CD4-positive, CD25-positive, alpha-beta regulatory T cell (primary cell): ENCODE measurements around the gene ASB16. TPM values are rescaled to one million over a fixed set of nuclear protein-coding genes. Genes with fewer than 3 reads are reported as not detected.

Source experiments
- ATAC-seq, 2 donors: fragments of 150-1000 bp; cut with Tn5 transposase; one replicate each; pipeline ENCODE4 v1.10.0; 2021; ENCODE audit warnings: low read depth in 2 of 2, moderate number of reproducible peaks in 2 of 2, moderate library complexity in 1 of 2
- DNase-seq, 3 donors: peaks; one replicate each; pipeline versions ENCODE4 v3.0.0 to v3.0.0-alpha.2; 2012 to 2022; ENCODE audit warnings: mixed read lengths in 1 of 3
- H3K27ac ChIP-seq: one replicate; pipeline ENCODE4 v1.7.0; 2013; ENCODE audit warnings: mild to moderate bottlenecking, low read length; ENCODE audit not compliant: insufficient read depth, poor library complexity, severe bottlenecking
- H3K27me3 ChIP-seq: one replicate; pipeline ENCODE4 v1.7.0; 2013; ENCODE audit warnings: low read length; ENCODE audit not compliant: control insufficient read depth, insufficient read depth
- H3K36me3 ChIP-seq: one replicate; pipeline ENCODE4 v1.7.0; 2013; ENCODE audit warnings: mild to moderate bottlenecking, low read length, moderate library complexity; ENCODE audit not compliant: control insufficient read depth, insufficient read depth
- H3K4me1 ChIP-seq: 2 replicates; pipeline ENCODE4 v1.7.0; 2013; ENCODE audit warnings: mild to moderate bottlenecking, low read length; ENCODE audit not compliant: insufficient read depth, control insufficient read depth, poor library complexity, severe bottlenecking
- H3K4me3 ChIP-seq: one replicate; pipeline ENCODE4 v1.7.0; 2013; ENCODE audit warnings: low read depth, mild to moderate bottlenecking, low read length, moderate library complexity
- H3K9me3 ChIP-seq, 2 experiments: 1 replicate in 1 of 2; 2 replicates in 1 of 2; pipeline ENCODE4 v1.7.0; 2013; ENCODE audit warnings: low read length in 2 of 2, mild to moderate bottlenecking in 1 of 2, moderate library complexity in 1 of 2; ENCODE audit not compliant: control insufficient read depth in 2 of 2
- H3K27ac Mint-ChIP-seq, 3 donors: one replicate each; pipeline ENCODE4 v1.8.0; 2020 to 2022; ENCODE audit warnings: mild to moderate bottlenecking in 3 of 3, mixed read lengths in 3 of 3, moderate library complexity in 2 of 3
- H3K27me3 Mint-ChIP-seq: one replicate; pipeline ENCODE4 v1.8.0; 2022; ENCODE audit warnings: mild to moderate bottlenecking, mixed read lengths
- H3K36me3 Mint-ChIP-seq: one replicate; pipeline ENCODE4 v1.8.0; 2020; ENCODE audit warnings: mixed read lengths
- H3K4me1 Mint-ChIP-seq, 4 donors: one replicate each; pipeline ENCODE4 v1.8.0; 2020 to 2022; ENCODE audit warnings: mixed read lengths in 4 of 4, mild to moderate bottlenecking in 1 of 4
- H3K4me3 Mint-ChIP-seq, 4 donors: one replicate each; pipeline ENCODE4 v1.8.0; 2020 to 2022; ENCODE audit warnings: mild to moderate bottlenecking in 4 of 4, mixed read lengths in 4 of 4, moderate library complexity in 3 of 4
- H3K9me3 Mint-ChIP-seq, 7 donors: one replicate each; pipeline ENCODE4 v1.8.0; 2020 to 2022; ENCODE audit warnings: mixed read lengths in 7 of 7, mild to moderate bottlenecking in 3 of 7, moderate library complexity in 2 of 7
- polyA plus RNA-seq, 4 donors: library from polyadenylated mRNA; unstranded; fragments of 300-500 nt; fragmentation: Illumina TruSeq; gene quantifications; one replicate each; pipeline ENCODE4 v1.2.3, GENCODE V29; 2021
- total RNA-seq: library from RNA; stranded (reverse); gene quantifications from one replicate; pipeline ENCODE4 v1.2.3, GENCODE V29; 2022

Gene ASB16
- total and polyA plus RNA-seq, 5 donors from 2014 or later = 0.09 to 0.16 TPM; not detected in 3

- peaks cover 19 to 59% (median 37%) of the 10 kb centered on the region in 4 donors for H3K4me1 Mint-ChIP-seq
- peaks cover 38% of the 10 kb centered on the region for H3K4me1 ChIP-seq
Observed at GRCh38 chr17:44187131-44187899, 16.8 kb downstream of the ASB16 start.

DNA sequence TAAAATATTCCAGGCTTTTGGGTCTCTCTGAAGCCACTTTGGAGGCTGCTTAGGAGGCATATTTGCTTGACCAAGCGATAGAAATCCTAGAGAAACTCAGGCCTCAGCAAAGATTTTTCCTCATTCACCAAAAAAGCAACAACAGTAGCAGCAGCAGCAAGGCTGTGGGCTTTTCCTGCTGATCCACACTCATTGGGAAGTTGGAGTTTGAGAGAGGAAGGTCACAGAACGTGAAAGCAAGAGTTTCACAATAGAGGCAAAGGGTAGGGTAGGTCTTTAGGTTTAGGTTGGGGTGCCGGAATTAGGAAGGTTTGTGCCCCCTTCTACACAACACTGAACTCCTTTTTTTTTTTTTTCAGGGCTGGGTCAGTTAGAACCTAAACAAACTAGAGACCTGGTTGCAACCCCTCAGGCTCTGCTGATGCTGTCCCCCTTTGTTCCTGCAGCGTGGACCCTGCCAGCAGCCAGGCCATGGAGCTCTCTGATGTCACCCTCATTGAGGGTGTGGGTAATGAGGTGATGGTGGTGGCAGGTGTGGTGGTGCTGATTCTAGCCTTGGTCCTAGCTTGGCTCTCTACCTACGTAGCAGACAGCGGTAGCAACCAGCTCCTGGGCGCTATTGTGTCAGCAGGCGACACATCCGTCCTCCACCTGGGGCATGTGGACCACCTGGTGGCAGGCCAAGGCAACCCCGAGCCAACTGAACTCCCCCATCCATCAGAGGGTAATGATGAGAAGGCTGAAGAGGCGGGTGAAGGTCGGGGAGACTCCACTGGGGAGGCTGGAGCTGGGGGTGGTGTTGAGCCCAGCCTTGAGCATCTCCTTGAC is 18.3 kb downstream of the ASB16 start:
- Mint-ChIP-seq H3K27me3 (no peaks in the 10 kb centered on the region), H3K4me1 (peaks cover 18 to 47% (median 32%) of the 10 kb centered on the region in 4 donors), H3K27ac (peak overlapping the region in 2 of 3 donors; percentile 100), H3K9me3 (no peaks in the 10 kb centered on the region), H3K36me3 (peaks cover 10% of the 10 kb centered on the region), H3K4me3 (peak overlapping the region; percentile 46 to 98 (median 77))
- no peaks in the 10 kb centered on the region for H3K9me3 ChIP-seq
- no peaks in the 10 kb centered on the region for H3K27me3 ChIP-seq
- H3K4me1 ChIP-seq = peaks cover 34% of the 10 kb centered on the region
- DNase-seq = no peak
- peak overlapping the region; percentile 99 for H3K27ac ChIP-seq
- ATAC-seq = no peak
- H3K36me3 ChIP-seq = peaks cover 19% of the 10 kb centered on the region
- no peak overlapping the region for H3K4me3 ChIP-seq

More at GRCh38 chr17:44187131-44187899, 16.8 kb downstream of the ASB16 start:
- H3K4me3 Mint-ChIP-seq = peak overlapping the region; percentile 94 to 99 (median 97)
- no peaks in the 10 kb centered on the region for H3K9me3 Mint-ChIP-seq
- Histone ChIP-seq H3K27ac (peak overlapping the region; percentile 99), H3K4me3 (peak overlapping the region; percentile 93), H3K9me3 (no peaks in the 10 kb centered on the region), H3K36me3 (peaks cover 21% of the 10 kb centered on the region), H3K27me3 (no peaks in the 10 kb centered on the region)
- peak; percentile 28 to 58 (median 56) for DNase-seq
- peak overlapping the region; percentile 100 for H3K27ac Mint-ChIP-seq
- ATAC-seq = peak; percentile 51 to 52
- H3K36me3 Mint-ChIP-seq = peaks cover 10% of the 10 kb centered on the region
- H3K27me3 Mint-ChIP-seq = no peaks in the 10 kb centered on the region

DNA sequence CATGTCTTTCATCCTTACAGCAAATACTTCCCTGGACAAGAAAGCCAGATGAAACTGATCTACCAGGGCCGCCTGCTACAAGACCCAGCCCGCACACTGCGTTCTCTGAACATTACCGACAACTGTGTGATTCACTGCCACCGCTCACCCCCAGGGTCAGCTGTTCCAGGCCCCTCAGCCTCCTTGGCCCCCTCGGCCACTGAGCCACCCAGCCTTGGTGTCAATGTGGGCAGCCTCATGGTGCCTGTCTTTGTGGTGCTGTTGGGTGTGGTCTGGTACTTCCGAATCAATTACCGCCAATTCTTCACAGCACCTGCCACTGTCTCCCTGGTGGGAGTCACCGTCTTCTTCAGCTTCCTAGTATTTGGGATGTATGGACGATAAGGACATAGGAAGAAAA is 20.0 kb downstream of the ASB16 start:
- peaks cover 9 to 32% (median 23%) of the 10 kb centered on the region in 4 donors for H3K4me1 Mint-ChIP-seq
- peaks cover 14% of the 10 kb centered on the region for H3K36me3 Mint-ChIP-seq

GRCh38 chr17:44191369-44191768 is 20.9 kb downstream of the ASB16 start:
- H3K4me1 Mint-ChIP-seq = peaks cover 7 to 28% (median 19%) of the 10 kb centered on the region in 4 donors
- H3K36me3 Mint-ChIP-seq = peaks cover 15% of the 10 kb centered on the region
- H3K9me3 Mint-ChIP-seq = no peaks in the 10 kb centered on the region
- H3K27me3 ChIP-seq = no peaks in the 10 kb centered on the region
- H3K4me3 ChIP-seq = no peak overlapping the region
- DNase-seq (no peak), ATAC-seq (no peak)
- H3K4me3 Mint-ChIP-seq = peak overlapping the region in 3 of 4 donors; percentile 34 to 79 (median 62)
- H3K9me3 ChIP-seq = no peaks in the 10 kb centered on the region
- peaks cover 14% of the 10 kb centered on the region for H3K4me1 ChIP-seq
- H3K36me3 ChIP-seq = peaks cover 41% of the 10 kb centered on the region
- H3K27ac ChIP-seq = no peak overlapping the region
- H3K27ac Mint-ChIP-seq = peak overlapping the region in 2 of 3 donors; percentile 64 to 69
- no peaks in the 10 kb centered on the region for H3K27me3 Mint-ChIP-seq

More for the DNA sequence above, 20.0 kb downstream of the ASB16 start:
- Histone ChIP-seq H3K4me3 (no peak overlapping the region), H3K9me3 (no peaks in the 10 kb centered on the region), H3K27ac (no peak overlapping the region), H3K36me3 (peaks cover 36% of the 10 kb centered on the region), H3K4me1 (peaks cover 19% of the 10 kb centered on the region), H3K27me3 (no peaks in the 10 kb centered on the region)
- peak overlapping the region in 2 of 3 donors; percentile 42 to 64 for H3K27ac Mint-ChIP-seq
- no peak for DNase-seq
- H3K27me3 Mint-ChIP-seq = no peaks in the 10 kb centered on the region
- no peak for ATAC-seq
- no peaks in the 10 kb centered on the region for H3K9me3 Mint-ChIP-seq
- H3K4me3 Mint-ChIP-seq = peak overlapping the region; percentile 28 to 70 (median 56)

DNA sequence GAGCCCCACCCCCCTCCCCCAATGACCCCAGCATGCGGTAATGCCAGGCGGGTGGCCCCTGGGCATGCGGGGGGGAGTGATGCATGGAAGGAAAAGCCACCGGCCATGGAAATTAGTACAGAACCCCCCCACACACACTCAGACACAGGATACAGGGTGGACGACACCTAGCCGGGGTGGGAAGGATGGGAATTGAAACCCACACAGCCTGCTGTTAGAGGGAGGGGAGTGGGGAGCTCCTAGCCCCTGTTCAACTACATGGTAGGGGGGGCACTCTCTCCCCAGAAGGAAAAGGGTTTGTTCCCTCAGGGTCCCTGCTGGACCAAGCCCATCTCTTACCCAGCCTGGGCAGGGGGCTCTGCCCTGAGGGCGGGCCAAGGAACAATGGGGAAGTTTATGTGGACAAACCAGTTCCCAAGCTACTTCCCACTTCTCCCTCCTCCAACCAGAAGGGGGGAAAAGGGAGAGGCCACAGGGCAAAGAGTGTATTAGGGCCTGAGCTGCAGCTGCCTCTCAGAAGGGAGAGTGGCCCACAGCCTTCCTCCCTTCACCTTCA is 21.5 kb downstream of the ASB16 start:
- Mint-ChIP-seq H3K4me1 (peaks cover 6 to 24% (median 16%) of the 10 kb centered on the region in 4 donors), H3K27me3 (no peaks in the 10 kb centered on the region), H3K36me3 (peaks cover 19% of the 10 kb centered on the region), H3K9me3 (no peaks in the 10 kb centered on the region), H3K27ac (peak overlapping the region in 1 of 3 donors; percentile 60), H3K4me3 (no peak overlapping the region)
- ATAC-seq (no peak), DNase-seq (no peak)
- no peak overlapping the region for H3K27ac ChIP-seq
- H3K9me3 ChIP-seq = no peaks in the 10 kb centered on the region
- no peak overlapping the region for H3K4me3 ChIP-seq
- peaks cover 14% of the 10 kb centered on the region for H3K4me1 ChIP-seq
- no peaks in the 10 kb centered on the region for H3K27me3 ChIP-seq
- H3K36me3 ChIP-seq = peaks cover 45% of the 10 kb centered on the region

GRCh38 chr17:44192750-44193149 is 22.2 kb downstream of the ASB16 start:
- Mint-ChIP-seq H3K36me3 (peaks cover 23% of the 10 kb centered on the region), H3K9me3 (no peaks in the 10 kb centered on the region), H3K4me3 (no peak overlapping the region), H3K27me3 (no peaks in the 10 kb centered on the region), H3K27ac (no peak overlapping the region), H3K4me1 (peaks cover 4 to 27% (median 16%) of the 10 kb centered on the region in 4 donors)
- H3K27ac ChIP-seq = peak overlapping the region; percentile 5
- no peaks in the 10 kb centered on the region for H3K9me3 ChIP-seq
- H3K27me3 ChIP-seq = no peaks in the 10 kb centered on the region
- no peak for DNase-seq
- no peak overlapping the region for H3K4me3 ChIP-seq
- H3K36me3 ChIP-seq = peaks cover 51% of the 10 kb centered on the region
- ATAC-seq = no peak
- H3K4me1 ChIP-seq = peaks cover 16% of the 10 kb centered on the region

DNA sequence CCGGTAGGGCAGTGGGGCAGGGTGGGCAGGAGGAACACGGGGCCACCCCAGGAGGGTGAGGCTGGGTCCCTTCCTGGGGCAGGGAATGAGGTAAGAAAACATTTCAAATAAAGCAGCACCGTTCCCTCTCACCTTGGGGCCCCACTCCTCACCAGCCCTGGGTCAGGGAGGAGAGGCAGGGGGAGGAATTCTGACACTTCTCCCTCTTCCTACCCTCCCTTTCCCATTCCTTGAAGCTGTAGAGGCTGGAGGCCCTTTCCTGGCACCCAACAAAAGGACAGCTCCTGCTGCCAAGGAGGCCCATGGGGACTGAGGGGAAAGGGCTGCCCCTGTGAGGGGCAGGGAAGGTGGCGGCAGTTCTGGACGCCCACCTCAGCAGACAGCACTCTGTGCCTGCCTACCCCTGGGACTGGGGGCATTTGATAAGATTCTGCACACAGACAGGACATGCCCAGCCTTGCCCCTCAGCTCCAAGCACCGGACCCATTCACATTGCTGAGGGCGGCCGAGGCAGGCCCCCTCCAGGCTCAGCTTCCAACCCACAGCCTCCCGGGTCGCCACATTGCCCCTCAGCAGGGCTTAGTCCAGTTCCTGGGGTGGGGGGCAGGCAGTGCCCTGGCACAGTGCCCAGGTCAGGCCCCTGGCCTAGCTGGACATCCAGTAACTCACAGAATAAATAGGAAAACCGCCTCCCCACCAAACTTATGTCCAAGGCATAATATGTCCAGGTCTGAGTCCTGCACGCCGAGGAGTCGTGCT is 23.0 kb downstream of the ASB16 start:
- H3K27ac Mint-ChIP-seq = no peak overlapping the region
- DNase-seq (no peak), ATAC-seq (no peak)
- Histone ChIP-seq H3K4me1 (peaks cover 16% of the 10 kb centered on the region), H3K27ac (no peak overlapping the region), H3K9me3 (no peaks in the 10 kb centered on the region), H3K4me3 (no peak overlapping the region), H3K36me3 (peaks cover 51% of the 10 kb centered on the region), H3K27me3 (no peaks in the 10 kb centered on the region)
- no peaks in the 10 kb centered on the region for H3K27me3 Mint-ChIP-seq
- peaks cover 28% of the 10 kb centered on the region for H3K36me3 Mint-ChIP-seq
- H3K9me3 Mint-ChIP-seq = no peaks in the 10 kb centered on the region
- no peak overlapping the region for H3K4me3 Mint-ChIP-seq
- H3K4me1 Mint-ChIP-seq = peaks cover 0 to 27% (median 18%) of the 10 kb centered on the region in 4 donors
